Stimulated activated CD4-positive, alpha-beta T cell treated with anti-CD3 and anti-CD28 coated beads, Interleukin-2, amount 100 ng/mL, for 24 hours (primary cell): ENCODE results near the gene TBL2.
"Not testable (repeated sequence)": the region's sequence is repeated elsewhere in the genome, so short reads cannot be mapped to it uniquely, and the experiment has no call there.

ENCODE experiments used
- DNase-seq, 2 donors: peaks; one replicate each; pipeline ENCODE4 v3.0.0-alpha.2; 2020

The TBL2 gene

GRCh38 chr7:73532224-73532623 lies 46.2 kb downstream of the TBL2 start:
- DNase-seq: no peak

- DNase-seq: no peak
Observed at GRCh38 chr7:73530800-73531199, 47.6 kb downstream of the TBL2 start.

GRCh38 chr7:73526896-73527821 lies 51.2 kb downstream of the TBL2 start:
- no peak for DNase-seq

GRCh38 chr7:73526158-73526494 lies 52.3 kb downstream of the TBL2 start:
- DNase-seq: not testable (repeated sequence)

- DNase-seq: peak; percentile 97
Observed at GRCh38 chr7:73522105-73522872, 56.1 kb downstream of the TBL2 start, which contains the start of gene BAZ1B. Gene BAZ1B, minus strand, starts transcription at chr7:73522293. Its CDS starts 360 bp downstream, at chr7:73521933.

GRCh38 chr7:73521636-73522104 lies 56.7 kb downstream of the TBL2 start:
- DNase-seq: peak in 1 of 2 donors; percentile 70

GRCh38 chr7:73520673-73521635 lies 57.4 kb downstream of the TBL2 start:
- peak in 1 of 2 donors; percentile 27 for DNase-seq

- DNase-seq: peak in 1 of 2 donors; percentile 36
Observed at GRCh38 chr7:73519867-73520672, 58.3 kb downstream of the TBL2 start.

GRCh38 chr7:73518470-73518869 lies 59.9 kb downstream of the TBL2 start:
- DNase-seq: no peak
